CD4-positive, alpha-beta T cell treated with Interleukin-4 for 1 hour (primary cell): ENCODE data around the gene ABLIM2.

Source experiments
- DNase-seq, 2 donors: peaks; one replicate each; pipeline ENCODE4 v3.0.0-alpha.2; 2020 to 2022

ABLIM2 gene

DNA sequence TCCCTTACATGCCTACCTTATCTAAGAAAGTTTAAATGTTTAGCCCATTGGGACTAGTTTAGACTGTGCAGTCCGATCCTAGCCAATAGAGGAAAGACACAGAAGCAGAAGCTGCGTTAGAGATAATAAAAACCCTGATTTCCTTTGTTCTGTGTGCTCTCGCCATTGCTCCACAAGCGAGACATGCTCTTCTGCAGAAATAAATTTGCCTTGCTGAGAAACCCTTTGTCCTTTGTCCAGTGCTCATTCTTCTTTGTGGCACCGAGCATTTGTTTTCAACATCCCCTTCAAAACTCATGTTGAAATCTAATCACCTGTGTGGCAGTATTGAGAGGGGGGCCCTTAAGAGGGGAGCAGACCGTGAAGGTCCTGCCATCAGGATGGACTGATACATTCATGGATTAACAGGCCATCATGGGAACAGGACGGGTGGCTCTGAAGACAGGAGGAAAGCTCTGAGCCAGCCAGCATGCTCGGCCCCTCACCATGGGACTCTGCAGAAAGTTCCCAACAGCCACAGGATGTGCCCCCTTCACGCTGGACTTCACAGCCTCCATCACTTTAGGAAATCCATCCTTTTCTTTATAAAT lies 94.5 kb downstream of the ABLIM2 start:
- no peak for DNase-seq

- DNase-seq: no peak
Measured at GRCh38 chr4:8061573-8061972, 97.0 kb downstream of the ABLIM2 start.

DNA sequence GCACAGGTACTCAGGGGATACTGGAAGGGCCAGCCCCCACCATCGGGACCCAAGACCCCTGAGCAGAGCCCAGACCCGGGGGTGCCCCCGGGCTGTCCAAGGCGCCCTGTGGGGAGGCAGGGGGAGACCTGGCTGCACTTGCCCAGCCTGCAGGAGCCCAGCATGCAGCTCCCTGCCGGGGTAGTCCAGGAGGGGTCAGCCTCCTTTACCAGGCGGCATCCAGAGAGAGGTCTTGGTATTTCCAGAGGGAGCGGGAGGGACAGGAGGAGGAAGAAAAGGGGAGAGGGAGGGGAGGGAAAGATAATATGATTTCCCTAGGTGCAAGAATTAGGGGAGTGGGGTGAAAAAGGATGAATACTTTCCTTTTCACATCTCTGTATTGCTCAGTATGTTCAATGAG lies 97.5 kb downstream of the ABLIM2 start:
- no peak for DNase-seq

GRCh38 chr4:8060632-8061031 lies 98.0 kb downstream of the ABLIM2 start:
- no peak for DNase-seq

DNA sequence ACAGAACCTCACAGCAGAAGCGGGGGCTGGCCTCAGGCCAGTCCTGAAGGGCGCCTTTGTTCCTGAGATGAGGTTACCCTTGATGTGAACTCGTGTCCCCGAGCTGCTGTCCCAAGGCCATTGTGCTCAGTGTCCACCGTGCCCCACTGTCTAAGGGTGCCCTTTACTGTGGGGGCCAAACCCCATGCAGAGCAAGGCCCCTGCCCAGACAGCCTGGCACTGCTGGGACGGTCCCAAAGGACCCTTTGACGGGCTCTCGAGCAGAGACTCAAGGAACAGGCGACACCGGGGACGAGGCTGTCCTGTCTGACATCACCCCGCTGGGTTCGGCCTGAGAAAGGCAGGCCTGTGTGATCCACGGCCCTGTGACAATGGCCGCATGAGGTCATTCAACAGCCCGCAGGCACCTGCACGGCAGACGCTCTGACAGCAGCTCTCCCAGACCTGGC lies 100.6 kb downstream of the ABLIM2 start:
- no peak for DNase-seq

GRCh38 chr4:8055206-8055605 lies 103.4 kb downstream of the ABLIM2 start:
- DNase-seq: no peak

- no peak for DNase-seq
Measured at GRCh38 chr4:8053688-8054449, 104.7 kb downstream of the ABLIM2 start.

DNA sequence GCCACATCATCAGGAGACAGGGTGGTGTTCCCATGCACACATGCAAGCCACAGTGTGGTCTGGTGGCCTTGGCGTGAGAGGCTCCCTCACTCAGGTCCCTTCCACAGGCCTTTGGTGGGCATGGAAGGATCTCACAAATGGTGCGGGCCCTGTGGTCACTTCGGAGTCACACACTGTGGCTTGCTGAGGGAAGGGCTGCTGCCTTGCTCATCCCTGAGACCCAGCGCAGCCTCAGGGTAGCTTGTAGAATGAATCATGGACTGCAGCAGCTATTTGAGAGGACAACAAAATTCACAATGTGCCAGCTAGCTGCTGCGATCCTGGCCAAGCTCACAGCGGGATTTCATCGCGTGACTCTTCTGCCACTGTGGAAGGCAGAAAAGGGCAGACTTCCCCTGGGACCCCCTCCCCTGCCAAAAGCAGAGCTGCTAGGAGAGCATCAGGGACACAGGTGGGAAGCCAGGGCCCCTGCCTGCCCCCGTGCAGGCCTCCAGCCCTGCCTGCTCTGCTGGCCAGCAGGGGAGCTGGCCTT lies 106.4 kb downstream of the ABLIM2 start:
- DNase-seq: no peak

GRCh38 chr4:8051644-8052043 lies 107.0 kb downstream of the ABLIM2 start:
- DNase-seq: no peak

- DNase-seq: no peak
Measured at GRCh38 chr4:8050555-8051206, 107.9 kb downstream of the ABLIM2 start.

DNA sequence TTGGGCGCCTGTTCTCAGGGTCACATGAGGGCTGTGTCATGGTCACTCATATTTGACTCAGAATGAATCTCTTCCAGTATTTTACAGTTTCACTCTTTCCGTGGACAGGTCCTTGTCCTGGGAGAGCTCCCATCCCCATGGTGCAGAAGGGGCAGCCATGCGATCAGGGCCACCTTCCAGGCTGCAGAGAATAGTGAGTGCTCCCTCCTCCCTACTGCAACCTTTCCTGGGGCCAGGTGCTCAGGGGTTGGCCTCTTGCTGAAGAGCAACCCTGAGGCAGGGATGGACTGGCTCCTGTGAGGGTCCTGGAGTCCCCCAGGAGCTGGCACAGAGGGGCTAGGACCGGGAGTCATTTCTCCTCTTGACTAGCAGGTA lies 108.4 kb downstream of the ABLIM2 start:
- no peak for DNase-seq

DNA sequence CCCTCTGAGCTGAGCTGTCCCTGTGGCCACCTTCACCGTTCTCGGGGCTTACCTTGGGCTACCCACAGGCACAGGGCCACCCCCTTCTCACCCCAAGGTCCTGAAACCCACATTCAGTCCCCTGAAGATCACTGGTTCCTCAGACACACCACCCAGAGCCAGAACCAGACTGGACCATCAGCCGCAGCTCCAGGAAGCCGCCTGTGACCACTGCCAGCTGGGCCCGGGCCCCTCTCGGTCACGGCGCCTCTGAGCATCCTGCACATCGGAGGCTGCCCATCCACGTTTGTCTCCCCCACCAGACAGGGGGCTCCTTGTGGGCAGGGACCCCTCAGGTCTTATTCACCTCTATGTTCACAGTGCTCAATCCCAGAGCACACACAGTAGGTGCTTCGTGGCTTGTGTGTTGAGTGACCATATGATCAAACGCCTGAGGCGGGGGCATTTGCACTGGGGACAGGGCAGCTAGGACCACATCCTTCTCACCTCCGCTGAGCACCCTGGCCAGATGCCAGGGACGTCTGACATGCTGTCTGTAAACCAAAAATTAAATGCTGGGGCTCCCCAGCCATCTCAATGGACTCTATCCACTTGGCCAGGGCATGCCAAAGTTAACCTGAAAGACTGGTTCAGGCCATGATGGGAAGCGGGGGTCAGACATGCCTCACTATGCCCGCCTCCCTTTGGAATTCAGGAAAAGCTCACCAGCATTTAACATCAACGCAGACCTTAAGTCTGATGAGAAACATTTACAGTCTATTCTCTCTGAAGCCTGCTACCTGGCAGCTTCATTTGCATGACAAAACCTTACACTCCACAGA lies 109.5 kb downstream of the ABLIM2 start:
- DNase-seq: no peak

DNA sequence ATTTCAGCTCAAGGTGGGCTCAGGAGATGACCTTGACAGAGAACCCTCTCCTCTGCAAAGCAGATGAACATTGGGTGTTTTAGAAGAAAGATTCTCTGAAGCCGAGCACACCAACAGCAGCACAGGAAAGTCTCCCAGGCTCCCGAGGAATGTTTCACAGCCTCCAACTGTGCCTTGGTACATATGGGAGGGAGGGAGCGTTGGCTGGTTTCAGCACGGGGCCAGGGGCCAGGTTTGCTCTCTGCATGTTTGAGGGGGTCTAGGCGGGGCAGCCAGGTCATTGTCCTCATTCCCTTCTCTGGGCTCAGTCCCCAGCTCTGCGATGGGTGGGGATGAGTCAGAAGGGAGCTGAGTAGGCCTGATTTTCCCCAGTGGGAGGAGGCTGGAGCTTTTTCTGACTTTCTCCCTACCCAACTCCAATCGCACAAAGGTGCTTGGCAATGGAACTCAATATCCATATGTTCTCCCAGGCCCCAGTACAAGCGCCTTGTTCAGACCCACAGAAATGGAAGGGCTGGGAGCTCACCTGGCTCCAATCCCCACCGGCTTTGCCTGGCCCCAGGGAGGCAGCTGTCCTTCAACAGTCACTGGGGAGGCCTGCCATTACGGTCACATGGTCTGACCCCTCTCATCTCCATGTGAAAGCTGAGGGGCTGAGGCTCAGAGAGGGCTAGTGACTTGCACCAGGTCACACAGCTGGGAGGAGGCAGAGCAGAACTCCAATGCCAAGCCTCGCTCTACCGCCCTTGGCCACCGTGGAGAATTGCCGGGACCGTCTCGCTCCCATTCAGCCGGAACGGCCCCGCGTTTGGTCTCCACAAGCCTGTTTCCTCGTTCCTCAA lies 110.6 kb downstream of the ABLIM2 start:
- no peak for DNase-seq

DNA sequence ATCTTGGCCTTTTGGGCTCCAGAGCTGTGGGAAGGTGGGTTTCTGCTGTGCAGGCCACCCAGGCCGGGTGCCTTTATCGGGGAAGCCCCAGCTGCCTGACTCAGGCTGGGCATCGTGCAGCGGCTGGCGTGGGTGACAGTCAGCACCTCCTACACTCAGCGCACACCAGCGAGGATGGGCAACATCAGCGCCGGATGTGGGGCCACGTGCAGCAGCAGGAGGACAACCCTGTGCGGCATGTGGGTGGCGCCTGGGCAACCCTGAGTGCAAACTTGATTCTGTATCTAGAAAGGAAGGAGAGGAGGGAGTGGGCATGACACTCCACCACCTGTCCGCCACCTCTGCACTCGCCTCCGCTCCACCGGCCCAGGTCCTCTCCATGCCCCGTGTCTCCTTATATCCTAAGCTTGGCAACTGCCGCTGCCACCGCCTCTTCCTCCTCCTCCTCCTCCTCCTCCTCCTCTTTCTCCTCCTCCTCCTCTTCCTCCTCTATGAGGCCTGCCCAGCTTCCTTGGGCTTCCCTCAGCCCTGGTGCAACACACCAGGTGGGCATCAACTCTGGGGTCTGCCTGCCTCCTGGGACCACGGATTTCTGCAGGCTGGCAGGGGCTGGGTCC lies 111.6 kb downstream of the ABLIM2 start:
- DNase-seq: peak in 1 of 2 donors; percentile 37

DNA sequence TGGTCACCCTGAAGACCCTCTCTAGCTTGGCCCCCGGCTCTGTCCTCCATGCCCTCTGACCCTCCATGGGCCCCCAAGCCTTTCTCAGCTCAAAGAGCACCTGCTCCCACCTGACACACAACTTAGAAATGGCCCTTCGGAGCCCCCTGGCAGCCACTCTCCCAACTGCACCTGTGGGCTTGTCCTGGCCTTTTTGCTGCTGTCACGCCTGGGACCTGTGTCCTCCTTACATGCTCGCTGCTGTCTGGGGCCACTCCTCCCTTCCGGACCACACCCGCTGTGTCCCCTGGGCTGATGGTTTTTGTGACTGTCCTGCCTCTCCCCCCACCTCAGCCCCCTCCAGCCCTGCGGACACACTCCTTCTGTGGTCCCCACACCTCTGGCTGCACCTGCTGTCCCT lies 112.7 kb downstream of the ABLIM2 start:
- no peak for DNase-seq

DNA sequence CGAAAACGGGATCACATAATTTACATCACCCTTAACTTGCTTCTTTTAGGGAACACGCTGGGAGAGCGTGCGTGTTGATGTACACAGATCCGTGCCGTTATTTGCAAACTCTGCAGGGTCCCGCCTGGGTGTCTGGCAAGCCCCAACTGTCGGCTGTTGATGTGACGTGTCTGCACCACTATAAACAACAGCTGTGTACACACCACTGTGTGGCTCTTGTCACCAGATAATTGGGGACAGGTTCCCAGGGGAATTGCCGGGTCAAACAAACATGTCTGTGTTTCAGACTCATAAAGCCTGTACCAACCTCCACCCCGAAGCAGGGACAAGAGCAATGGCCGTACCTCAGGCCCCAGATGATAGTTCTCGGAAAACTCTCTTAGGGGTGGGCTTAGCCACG lies 113.9 kb downstream of the ABLIM2 start:
- no peak for DNase-seq

DNA sequence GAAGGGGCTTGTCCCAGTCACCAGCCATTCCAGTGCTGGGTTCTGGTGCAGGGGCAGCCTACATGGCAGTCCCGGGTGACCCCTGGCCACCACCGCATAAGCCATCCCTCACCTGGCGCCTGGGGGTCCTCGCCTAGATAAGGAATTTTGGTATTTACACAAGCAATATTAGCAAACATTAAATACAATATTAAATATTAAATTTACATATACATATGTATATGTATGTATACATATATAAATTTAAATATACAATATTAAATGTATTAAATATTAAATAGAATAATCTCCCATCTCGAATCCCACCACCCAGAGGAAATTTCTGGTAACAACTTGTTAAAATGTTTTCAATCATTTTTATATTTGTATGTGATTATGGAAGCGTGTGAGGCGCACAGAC lies 114.4 kb downstream of the ABLIM2 start:
- no peak for DNase-seq

DNA sequence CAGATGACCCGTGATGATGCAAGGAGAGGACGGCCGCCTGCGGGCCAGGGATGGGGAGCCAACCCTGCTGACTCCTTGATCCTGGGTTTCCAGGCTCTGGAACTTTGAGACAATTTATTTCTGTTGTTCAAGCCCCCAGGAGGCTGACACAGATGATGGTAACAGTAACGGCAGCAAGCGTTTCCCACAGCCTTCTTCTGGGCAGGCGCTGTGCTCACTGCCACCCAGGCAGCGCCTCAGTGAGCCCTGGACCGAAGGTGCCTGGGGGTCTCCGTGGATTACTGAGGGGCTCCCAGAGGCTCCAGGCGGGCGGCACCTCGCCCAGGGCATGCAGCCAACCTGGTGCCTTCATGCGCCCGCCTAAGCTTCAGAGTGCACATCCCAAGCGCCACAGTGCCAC lies 115.0 kb downstream of the ABLIM2 start:
- DNase-seq: no peak

DNA sequence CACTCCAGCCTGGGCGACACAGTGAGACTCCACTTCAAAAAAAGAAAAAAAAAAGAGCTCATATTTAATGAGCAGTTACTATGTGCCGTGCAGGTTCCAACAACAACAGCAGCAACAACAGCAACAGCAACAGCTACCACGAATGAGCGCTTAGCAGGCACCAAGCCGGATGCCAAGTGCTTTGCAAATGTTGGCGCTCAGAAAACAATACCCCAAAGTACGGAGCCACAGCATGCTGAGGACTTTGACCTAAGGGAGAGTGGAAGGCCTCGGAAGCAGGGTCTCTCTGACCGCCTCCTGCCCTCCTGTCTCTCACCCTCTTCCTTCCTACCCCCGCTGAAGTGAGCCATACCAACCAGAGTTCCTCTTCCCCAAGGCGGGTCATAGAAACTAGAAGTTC lies 116.7 kb downstream of the ABLIM2 start:
- DNase-seq: no peak

GRCh38 chr4:8041172-8041571 lies 117.4 kb downstream of the ABLIM2 start:
- DNase-seq: no peak

DNA sequence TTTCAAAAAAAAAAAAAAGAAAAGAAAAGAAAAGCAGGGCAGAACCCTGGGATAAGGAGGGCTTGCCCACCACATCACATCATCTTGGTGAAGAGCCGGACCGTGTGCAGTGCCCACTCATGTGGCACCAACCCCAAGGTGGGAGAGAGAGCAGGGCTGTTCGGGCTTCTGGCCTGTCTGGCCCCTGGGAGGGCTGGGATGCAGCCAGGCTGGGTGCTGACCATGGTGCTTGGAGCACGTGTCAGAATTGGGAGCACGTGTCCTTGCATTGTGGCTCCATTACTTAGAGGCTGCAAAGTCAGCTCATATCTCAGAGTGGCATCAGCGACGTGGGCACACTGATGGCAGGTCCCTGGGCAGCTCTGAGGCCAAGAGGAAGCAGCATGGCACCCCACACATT lies 118.0 kb downstream of the ABLIM2 start:
- DNase-seq: no peak

DNA sequence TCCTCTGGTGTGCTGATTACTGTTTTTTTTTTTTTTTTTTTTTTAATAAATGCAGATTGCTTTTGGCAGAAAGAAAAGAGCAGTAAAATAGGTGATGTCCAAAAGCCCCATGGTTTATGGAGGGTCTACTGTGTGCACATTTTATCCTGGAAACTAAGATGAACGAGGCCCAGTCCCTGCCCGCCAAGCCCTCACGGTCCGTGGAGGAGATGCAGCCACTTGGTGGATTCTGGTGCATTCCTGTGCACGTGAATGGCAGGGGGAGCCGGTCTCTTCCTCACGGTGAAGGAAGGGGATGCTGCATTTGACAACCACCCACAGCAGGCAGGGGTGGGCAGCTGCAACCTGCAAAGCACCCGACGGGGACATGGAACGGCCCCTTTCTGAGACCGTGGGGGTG lies 118.8 kb downstream of the ABLIM2 start:
- DNase-seq: no peak
